Keratinocyte (primary cell): ENCODE data around the gene NMT1. TPM values are rescaled to one million over a fixed set of nuclear protein-coding genes. Genes with fewer than 3 reads are reported as not detected.
A peak's percentile ranks its signal among the peaks of the same experiment; 100 is the strongest.

ENCODE experiments used
- DNase-seq: peaks from one replicate; pipeline ENCODE4 v3.0.0-alpha.2; 2011; ENCODE audit warnings: low read depth, missing footprints, low spot score
- FAIRE-seq: peaks from 2 replicates; lab custom pipeline; 2011; peaks lifted over from hg19 to GRCh38; lab: Jason Lieb, UNC
- H2AFZ ChIP-seq: 2 replicates; pipeline ENCODE4 v1.6.0; 2012; ENCODE audit warnings: low read length, control low read depth, inconsistent platforms; ENCODE audit not compliant: control insufficient read depth
- H3K27ac ChIP-seq: 2 replicates; pipeline ENCODE4 v1.5.1; 2011; ENCODE audit warnings: low read length; ENCODE audit not compliant: control insufficient read depth, insufficient read depth
- H3K27me3 ChIP-seq: 3 replicates; pipeline ENCODE4 v1.6.0; 2011; ENCODE audit warnings: low read length; ENCODE audit not compliant: control insufficient read depth, insufficient read depth; ENCODE audit errors: extremely low read depth
- H3K36me3 ChIP-seq, 2 experiments: 2 replicates in 1 of 2; 3 replicates in 1 of 2; pipeline ENCODE4 v1.5.1; 2011; ENCODE audit warnings: low read length in 2 of 2, mild to moderate bottlenecking in 1 of 2; ENCODE audit not compliant: control insufficient read depth in 2 of 2, insufficient read depth in 2 of 2; ENCODE audit errors: extremely low read depth in 1 of 2
- H3K4me1 ChIP-seq: 3 replicates; pipeline ENCODE4 v1.5.1; 2011; ENCODE audit warnings: low read length; ENCODE audit not compliant: control insufficient read depth, insufficient read depth; ENCODE audit errors: extremely low read depth
- H3K4me2 ChIP-seq: 3 replicates; pipeline ENCODE4 v1.6.0; 2011; ENCODE audit warnings: low read depth, low read length; ENCODE audit not compliant: control insufficient read depth, insufficient read depth; ENCODE audit errors: extremely low read depth
- H3K4me3 ChIP-seq, 3 experiments: fragments of 200-600 bp in 1 of 3; sonication (generic) in 1 of 3; 2 replicates in 2 of 3; 3 replicates in 1 of 3; pipeline ENCODE4 v1.5.1; 2011 to 2016; ENCODE audit warnings: low read length in 3 of 3, mild to moderate bottlenecking in 3 of 3, control low read depth in 2 of 3, inconsistent platforms in 1 of 3, low read depth in 1 of 3, mixed read lengths in 1 of 3, mixed run types in 1 of 3, moderate library complexity in 1 of 3; ENCODE audit not compliant: control insufficient read depth in 2 of 3, insufficient read depth in 2 of 3; ENCODE audit errors: extremely low read depth in 1 of 3
- H3K79me2 ChIP-seq: 2 replicates; pipeline ENCODE4 v1.6.0; 2012; ENCODE audit warnings: low read length; ENCODE audit not compliant: control insufficient read depth, insufficient read depth
- H3K9ac ChIP-seq: 3 replicates; pipeline ENCODE4 v1.6.0; 2011; ENCODE audit warnings: low read length; ENCODE audit not compliant: control insufficient read depth, insufficient read depth; ENCODE audit errors: extremely low read depth
- H3K9me1 ChIP-seq: 3 replicates; pipeline ENCODE4 v1.6.0; 2011; ENCODE audit warnings: low read length; ENCODE audit not compliant: control insufficient read depth, insufficient read depth; ENCODE audit errors: extremely low read depth
- H3K9me3 ChIP-seq: 2 replicates; pipeline ENCODE4 v1.5.1; 2012; ENCODE audit warnings: low read depth, low read length; ENCODE audit not compliant: control insufficient read depth
- H4K20me1 ChIP-seq: 3 replicates; pipeline ENCODE4 v1.6.0; 2011; ENCODE audit warnings: low read length; ENCODE audit not compliant: control insufficient read depth, insufficient read depth; ENCODE audit errors: extremely low read depth
- EZH2 ChIP-seq: IDR thresholded peaks from one replicate; pipeline ENCODE4 v1.6.1; 2012; ENCODE audit warnings: inconsistent platforms, mild to moderate bottlenecking, low read length, moderate library complexity
- dilution Hi-C: fragments of 300-500 bp; cut with MboI; formaldehyde crosslinking; loops from one replicate; pipeline ENCODE4 v1.7.0; 2020; ENCODE audit warnings: low sequenced_read_pairs; ENCODE audit not compliant: extremely low pct_ligation_motif_present
- polyA plus RNA-seq, 5 experiments: library from polyadenylated mRNA; depleted of rRNA in 3 of 5; stranded (reverse) in 3 of 5; stranded (forward) in 1 of 5; unstranded in 1 of 5; fragments of >200 nt; gene quantifications; 1 replicate in 1 of 5; 2 replicates in 3 of 5; 3 replicates in 1 of 5; pipeline versions ENCODE4 v1.2.1 to v1.2.3, GENCODE V29; 2011 to 2012; ENCODE audit warnings: missing spikeins in 2 of 5, low read depth in 1 of 5, low replicate concordance in 1 of 5
- TF ChIP-seq, protein P1 (sequence below), 3 experiments: IDR thresholded peaks in 1 of 3; conservative IDR thresholded peaks in 1 of 3; optimal IDR thresholded peaks in 1 of 3; 2 replicates in 2 of 3; 3 replicates in 1 of 3; pipeline versions ENCODE3 to v1.5.1; 2011; ENCODE audit warnings: low read length in 3 of 3, mild to moderate bottlenecking in 3 of 3, moderate library complexity in 2 of 3, control low read depth in 1 of 3, inconsistent platforms in 1 of 3; ENCODE audit not compliant: insufficient read depth in 2 of 3; ENCODE audit errors: extremely low read depth in 1 of 3

NMT1 gene
- polyA plus RNA-seq, 1 donor (not counting 4 experiments of a cell fraction or from before 2014, with no cell fraction given) = 101 TPM

- no peak overlapping the region for H3K9ac ChIP-seq
- no peak for TF ChIP-seq EZH2
- TF ChIP-seq, protein P1, sequence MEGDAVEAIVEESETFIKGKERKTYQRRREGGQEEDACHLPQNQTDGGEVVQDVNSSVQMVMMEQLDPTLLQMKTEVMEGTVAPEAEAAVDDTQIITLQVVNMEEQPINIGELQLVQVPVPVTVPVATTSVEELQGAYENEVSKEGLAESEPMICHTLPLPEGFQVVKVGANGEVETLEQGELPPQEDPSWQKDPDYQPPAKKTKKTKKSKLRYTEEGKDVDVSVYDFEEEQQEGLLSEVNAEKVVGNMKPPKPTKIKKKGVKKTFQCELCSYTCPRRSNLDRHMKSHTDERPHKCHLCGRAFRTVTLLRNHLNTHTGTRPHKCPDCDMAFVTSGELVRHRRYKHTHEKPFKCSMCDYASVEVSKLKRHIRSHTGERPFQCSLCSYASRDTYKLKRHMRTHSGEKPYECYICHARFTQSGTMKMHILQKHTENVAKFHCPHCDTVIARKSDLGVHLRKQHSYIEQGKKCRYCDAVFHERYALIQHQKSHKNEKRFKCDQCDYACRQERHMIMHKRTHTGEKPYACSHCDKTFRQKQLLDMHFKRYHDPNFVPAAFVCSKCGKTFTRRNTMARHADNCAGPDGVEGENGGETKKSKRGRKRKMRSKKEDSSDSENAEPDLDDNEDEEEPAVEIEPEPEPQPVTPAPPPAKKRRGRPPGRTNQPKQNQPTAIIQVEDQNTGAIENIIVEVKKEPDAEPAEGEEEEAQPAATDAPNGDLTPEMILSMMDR (optimal IDR thresholded peaks at IDR 0.05 in 1 of 3, IDR thresholded peaks at IDR 0.05 in 1 of 3, conservative IDR thresholded peaks at IDR 0.05 in 1 of 3; ENCODE audit: extremely low read depth in 1 of 3, insufficient read depth in 2 of 3, low read length in 3 of 3) = no peak
- H3K4me3 ChIP-seq = no peak overlapping the region
- FAIRE-seq = no peak
- H3K4me2 ChIP-seq = no peak overlapping the region
- no peak overlapping the region for H2AFZ ChIP-seq
- H3K36me3 ChIP-seq = no peaks in the 10 kb centered on the region
- dilution Hi-C loops = no loop called here
- no peaks in the 10 kb centered on the region for H4K20me1 ChIP-seq
- no peak overlapping the region for H3K27ac ChIP-seq
- no peaks in the 10 kb centered on the region for H3K9me1 ChIP-seq
- peaks cover 17% of the 10 kb centered on the region for H3K4me1 ChIP-seq
- no peak for DNase-seq
- no peaks in the 10 kb centered on the region for H3K79me2 ChIP-seq
- no peaks in the 10 kb centered on the region for H3K27me3 ChIP-seq
- H3K9me3 ChIP-seq = no peaks in the 10 kb centered on the region
Measured at GRCh38 chr17:45139533-45139920, 78.4 kb downstream of the NMT1 start.

GRCh38 chr17:45143094-45143670, 82.1 kb downstream of the NMT1 start:
- Histone ChIP-seq H3K4me3 (no peak overlapping the region), H3K9ac (peak overlapping the region; percentile 79), H3K79me2 (no peaks in the 10 kb centered on the region), H3K4me1 (peaks cover 27% of the 10 kb centered on the region), H3K36me3 (no peaks in the 10 kb centered on the region), H3K9me3 (no peaks in the 10 kb centered on the region), H3K9me1 (no peaks in the 10 kb centered on the region), H3K27me3 (no peaks in the 10 kb centered on the region), H3K4me2 (peak overlapping the region; percentile 87), H3K27ac (no peak overlapping the region), H2AFZ (peak overlapping the region; percentile 37), H4K20me1 (no peaks in the 10 kb centered on the region)
- no peak for DNase-seq
- no peak for TF ChIP-seq EZH2
- TF ChIP-seq, protein P1 (optimal IDR thresholded peaks at IDR 0.05 in 1 of 3, IDR thresholded peaks at IDR 0.05 in 1 of 3, conservative IDR thresholded peaks at IDR 0.05 in 1 of 3; ENCODE audit: extremely low read depth in 1 of 3, insufficient read depth in 2 of 3, low read length in 3 of 3) = no peak
- dilution Hi-C loops = no loop called here
- FAIRE-seq = no peak
